CD4-positive, alpha-beta T cell treated with Interleukin-6 at 100 ng/mL for 8 hours (primary cell): Measurements from ENCODE around the gene FGF11.

Experiments used
- DNase-seq: peaks from one replicate; pipeline ENCODE4 v3.0.0-alpha.2; 2020; ENCODE audit warnings: mixed read lengths, low spot score

FGF11 gene

DNA sequence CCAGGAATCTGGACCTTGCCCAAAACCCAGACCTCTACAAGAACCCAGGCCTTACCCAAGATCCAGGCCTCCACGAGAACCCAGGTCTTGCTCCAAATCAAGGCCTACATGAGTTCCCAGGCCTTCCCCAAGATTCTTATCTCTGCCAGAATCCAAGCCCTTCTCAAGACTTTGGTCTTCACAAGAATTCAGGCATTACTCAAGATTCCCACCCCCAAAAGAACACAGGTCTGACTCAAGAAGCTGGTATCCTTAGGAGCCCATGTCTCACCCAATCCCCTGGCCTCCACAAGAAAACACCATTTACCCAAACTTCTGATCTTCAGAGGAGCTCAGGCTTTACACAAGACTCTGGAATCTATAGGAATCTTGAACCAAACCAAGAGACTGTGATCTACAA lies 8.1 kb upstream of the FGF11 start:
- DNase-seq: no peak

DNA sequence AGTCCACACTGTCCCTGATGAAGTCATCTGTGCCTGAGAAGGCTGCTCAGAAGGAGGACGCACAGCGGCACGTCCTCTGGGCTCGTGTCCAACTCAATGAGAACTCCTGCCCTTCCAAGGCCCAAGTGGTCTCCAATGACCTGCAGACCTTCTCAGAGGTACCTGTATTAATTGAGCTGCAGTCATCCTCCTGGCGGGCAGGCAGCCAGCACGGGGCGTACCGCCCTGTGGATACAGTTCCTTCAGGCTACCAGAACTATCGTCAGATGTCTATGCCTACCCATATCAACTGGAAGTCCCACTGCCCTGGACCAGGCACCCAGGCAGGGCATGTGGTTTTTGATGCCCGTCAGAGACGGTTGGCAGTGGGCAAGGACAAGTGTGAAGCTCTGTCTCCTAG lies 7.0 kb upstream of the FGF11 start:
- DNase-seq: no peak

DNA sequence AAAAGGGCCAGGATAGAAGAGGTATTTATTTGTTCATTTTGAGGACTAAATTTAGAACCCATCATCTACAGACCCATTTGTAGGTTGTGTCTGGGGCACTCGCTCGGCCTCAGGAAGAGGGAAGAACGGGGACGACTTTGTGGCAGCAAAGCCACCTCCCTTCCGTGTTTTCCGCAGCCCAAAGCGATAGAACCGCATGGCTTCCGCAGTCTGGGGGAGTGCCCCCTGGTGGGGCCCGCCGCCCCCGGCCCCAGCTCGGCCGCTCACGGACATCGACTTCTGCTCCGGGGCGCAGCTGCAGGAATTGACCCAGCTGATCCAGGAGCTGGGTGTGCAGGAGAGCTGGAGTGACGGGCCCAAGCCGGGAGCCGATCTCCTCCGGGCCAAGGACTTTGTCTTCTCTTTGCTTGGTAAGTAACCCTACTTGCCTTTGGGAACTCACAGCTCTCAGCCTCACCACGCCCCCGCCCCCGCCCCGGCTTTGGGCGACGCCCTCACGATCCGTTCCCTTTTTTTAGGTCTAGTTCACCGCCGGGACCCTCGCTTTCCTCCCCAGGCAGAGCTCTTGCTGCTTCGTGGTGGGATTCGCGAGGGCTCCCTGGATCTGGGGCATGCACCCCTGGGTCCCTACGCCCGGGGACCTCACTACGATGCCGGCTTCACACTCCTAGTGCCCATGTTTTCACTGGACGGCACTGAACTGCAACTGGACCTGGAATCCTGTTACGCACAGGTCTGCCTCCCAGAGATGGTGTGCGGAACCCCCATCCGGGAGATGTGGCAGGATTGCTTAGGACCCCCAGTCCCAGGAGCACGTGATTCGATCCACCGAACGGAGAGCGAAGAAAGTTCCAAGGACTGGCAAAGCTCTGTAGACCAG lies 3.4 kb upstream of the FGF11 start:
- DNase-seq: peak; percentile 50

DNA sequence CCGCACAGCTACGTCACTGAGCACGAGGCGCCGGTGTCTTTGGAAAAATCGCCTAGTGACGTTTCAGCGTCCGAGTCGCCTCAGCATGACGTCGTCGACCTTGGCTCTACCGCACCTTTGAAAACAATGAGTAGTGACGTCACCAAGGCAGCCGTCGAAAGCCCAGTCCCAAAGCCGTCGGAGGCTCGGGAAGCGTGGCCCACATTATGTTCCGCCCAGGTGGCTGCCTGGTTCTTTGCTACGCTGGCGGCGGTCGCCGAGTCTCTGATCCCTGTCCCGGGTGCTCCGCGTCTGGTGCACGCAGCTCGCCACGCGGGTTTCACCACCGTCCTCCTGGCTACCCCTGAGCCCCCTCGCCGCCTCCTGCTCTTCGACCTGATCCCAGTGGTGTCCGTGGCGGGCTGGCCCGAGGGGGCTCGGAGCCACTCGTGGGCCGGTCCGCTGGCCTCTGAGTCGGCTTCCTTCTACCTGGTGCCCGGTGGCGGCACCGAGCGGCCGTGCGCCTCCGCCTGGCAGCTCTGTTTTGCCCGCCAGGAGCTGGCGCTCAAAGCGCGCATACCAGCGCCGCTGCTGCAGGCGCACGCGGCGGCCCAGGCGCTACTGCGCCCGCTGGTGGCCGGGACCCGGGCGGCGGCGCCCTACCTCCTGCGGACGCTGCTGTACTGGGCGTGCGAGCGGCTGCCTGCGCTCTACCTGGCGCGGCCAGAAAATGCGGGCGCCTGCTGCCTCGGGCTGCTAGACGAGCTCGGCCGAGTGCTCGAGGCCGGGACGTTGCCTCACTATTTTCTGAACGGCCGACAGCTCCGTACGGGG lies 2.5 kb upstream of the FGF11 start:
- peak; percentile 79 for DNase-seq

DNA sequence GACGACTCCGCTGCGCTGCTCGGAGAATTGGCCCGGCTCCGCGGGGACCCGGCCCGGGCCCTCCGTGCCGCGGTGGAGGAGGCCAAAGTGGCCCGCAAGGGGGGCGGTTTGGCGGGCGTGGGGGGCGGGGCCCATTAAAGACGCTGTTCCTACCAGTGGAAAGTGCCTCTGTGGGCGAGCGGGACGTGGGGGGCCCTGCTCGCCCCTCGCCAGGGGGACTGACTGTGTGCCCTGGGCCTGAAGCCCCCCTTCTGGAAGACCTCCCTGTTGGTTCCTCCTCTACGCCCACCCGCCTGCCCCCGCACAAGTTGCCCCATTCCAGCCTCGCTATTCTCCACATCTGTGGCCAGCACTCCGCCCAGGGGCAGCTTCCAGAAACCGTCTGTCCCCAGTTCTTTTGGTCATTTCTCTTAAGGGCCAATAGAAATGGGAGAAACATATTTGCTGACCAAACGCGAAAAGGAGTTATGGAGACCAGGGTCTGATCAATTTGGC lies 1.9 kb upstream of the FGF11 start:
- DNase-seq: no peak

DNA sequence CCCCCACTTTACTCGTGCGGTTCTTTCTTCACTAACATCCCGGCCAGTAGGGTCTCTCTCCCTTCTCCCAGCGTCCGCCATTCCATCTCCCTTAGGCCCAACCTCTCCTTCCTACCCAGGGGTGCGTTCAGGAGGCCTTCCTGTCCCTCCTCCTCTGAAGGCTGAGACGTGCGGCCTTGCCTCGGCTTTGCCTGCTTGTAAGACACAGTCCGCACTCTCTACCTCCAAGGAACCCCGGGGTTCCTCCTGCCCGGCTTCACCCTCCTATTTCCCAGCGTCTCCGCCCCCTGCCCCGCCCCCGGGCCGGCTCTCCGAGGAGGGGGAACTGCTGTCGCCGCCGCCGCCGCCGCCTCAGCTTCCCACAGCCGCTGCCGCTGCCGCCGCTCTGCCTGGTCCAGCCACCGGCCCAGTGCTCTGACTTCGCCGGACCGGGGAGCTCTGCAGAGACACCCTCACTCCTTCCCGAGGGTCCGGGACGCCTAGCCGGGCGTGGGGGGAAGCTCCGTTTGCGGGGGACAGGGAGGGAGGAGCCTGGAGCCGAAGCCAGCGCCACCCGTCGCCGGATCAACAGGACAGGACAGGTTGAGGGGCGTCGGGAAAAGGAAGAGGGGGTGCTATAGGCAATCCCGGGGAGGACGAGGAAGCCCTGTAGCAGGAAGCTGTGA lies 1.2 kb upstream of the FGF11 start:
- DNase-seq: peak; percentile 54

DNA sequence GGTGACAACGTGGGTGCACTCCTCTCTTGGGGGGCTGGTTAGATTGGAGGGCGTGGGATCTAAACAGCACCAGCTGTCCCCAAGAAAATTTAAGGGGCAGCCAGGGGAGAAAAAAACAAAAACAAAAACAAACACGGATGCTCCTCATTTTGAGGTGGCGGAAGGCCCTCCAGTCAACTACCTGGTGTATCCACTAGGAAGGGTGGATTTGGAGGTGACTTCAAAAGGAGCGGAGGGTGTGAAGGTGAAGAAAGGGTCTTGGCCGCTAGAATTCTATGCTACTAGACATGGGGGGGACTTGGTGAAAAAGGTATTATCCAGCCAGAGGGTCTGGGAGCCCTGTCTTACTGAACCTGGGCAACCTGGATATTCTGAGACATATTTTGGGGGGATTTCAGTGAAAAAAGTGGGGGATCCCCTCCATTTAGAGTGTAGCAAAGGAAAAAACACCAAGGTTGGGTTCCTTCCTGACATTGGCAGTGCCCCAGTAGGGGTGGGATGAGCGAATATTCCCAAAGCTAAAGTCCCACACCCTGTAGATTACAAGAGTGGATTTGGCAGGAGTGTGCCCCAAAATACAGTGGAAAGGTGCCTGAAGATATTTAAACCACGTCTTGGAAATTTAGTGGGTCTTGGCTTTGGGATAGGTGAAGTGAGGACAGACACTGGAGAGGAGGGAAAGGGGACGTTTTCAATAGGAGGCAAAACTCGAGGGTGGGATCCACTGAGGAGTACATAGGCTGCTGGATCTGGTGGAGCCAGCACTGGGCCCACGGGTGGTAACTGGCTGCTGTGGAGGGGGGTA lies 454 bp upstream of the FGF11 start:
- DNase-seq: no peak

DNA sequence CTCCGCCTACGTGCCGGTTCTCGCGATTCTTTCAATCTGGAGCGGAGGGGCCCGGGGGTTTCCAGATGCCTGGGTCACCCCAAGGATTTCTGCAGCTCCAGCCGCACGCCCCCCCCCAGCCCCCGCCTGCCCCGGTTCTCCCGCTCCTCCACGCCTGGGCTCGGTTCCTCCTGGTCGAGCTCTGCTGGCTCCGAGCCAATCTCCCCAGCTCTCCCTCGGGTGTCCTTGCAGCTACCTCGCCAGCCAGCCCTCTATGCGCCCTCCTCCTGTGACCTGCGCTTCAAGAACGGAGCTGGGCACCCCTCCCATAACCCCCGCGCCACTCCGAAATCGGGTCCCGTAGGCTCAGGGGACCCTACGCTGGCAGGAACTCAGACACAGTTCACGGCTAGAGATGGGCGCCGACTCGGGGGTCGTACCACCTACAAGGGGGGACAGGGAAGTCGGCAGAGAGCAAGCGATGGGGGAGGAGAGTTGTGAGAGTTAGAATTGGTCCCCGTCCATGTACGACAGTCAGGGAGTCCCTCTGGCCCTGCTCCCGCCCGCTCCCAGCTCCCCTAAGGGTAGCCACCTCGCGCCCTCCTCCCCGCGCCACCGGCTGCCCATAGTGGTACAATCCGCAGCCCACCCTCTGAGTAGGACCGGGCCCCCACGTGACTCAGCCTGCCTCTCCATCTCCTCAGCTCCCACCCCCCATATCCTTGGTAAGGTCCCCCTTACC lies 961 bp downstream of the FGF11 start:
- DNase-seq: no peak

DNA sequence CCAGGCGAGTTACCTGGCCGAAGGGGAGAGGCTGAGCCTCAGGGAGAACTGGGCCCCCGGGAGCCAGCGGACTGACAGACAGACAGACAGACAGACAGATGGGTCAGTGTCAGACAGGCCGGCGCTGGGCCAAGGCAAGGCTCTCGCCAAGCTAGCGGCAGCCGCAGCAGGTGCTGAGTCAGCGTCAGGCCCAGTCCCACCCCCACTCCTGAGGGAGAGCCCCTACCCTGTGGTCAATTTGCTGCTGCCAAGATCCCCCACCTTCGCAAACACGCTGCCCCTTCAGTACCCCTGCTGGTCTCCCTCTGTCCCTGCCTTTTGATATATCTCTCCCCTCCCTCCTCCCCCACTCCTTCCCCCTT lies 1.5 kb downstream of the FGF11 start:
- no peak for DNase-seq

DNA sequence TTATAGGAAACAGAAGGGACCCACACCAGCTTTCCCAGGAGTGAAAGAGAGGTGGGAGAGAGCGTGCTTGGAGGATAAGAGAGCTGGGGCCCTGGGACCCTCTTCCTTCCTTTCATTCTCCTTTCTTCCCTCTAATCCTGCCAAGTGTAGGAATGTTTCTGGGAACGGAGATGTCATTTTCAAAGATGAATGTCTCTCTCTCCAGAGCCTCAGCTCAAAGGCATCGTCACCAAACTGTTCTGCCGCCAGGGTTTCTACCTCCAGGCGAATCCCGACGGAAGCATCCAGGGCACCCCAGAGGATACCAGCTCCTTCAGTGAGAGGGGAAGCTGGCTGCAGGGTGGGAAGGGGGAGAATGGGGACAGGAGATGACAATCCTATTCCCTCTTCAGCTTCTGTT lies 2.0 kb downstream of the FGF11 start:
- DNase-seq: no peak

DNA sequence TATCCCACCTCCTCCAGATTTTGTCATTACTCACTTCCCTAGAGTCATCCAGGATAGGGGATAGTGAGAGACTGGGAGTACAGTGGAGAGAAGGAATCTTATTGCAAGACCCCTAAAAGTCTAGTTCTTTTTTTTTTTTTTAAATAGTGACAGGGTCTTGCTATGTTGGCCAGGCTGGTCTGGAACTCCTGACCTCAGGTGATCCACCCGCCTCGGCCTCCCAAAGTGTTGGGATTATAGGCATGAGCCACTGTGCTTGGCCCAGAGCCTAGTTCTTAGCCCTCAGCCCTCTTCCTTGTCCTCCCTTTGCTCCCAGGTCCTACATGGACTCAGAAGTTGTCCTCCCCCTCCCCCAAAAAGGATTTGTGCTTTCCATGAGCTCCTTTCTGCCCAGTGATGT lies 2.8 kb downstream of the FGF11 start:
- DNase-seq: no peak

DNA sequence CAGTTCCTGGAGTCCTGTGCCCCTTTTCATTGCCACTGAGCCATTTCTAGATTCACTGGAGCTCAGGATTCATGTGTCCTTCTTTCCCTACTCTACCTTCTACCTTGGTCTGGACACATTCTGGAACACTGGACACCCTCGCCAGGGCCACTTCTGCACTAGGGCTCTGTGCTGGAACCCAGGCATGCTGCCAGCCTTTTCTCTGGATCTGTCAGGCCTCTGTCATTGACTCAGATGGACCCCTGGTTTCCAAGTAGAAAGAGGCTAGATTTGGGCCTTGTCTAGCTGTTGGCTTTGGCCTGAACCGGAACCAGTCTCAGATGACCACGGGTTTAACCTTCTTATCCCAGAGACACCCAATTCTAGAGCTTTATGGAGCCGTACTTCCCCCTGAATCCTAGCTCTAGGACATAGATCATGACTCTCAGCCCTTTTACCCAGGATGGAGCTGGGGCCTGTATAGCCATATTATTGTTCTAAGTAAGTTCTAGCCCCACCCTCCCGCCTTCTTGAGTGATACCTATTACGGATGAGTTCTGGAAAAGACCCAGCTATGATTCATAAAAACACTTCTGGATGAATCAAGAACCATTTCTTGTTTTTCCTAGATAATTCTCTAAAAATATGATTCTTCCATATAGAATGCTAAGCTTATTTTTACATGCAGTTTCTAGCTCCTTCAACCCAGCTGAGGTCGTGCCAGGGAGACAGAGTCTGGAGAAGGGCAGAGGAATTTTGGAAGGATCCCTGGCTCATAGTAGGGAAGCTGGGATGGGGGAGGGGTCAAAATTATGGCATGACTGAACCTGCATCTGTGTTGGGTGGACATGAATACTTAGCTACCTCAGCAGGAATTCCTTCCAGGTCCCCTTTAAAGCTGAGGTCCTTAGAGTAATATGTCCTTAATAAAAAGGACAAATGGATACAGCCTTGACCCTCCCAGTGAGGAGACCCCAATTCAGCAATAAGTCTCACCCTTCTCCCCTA lies 4.5 kb downstream of the FGF11 start:
- no peak for DNase-seq

DNA sequence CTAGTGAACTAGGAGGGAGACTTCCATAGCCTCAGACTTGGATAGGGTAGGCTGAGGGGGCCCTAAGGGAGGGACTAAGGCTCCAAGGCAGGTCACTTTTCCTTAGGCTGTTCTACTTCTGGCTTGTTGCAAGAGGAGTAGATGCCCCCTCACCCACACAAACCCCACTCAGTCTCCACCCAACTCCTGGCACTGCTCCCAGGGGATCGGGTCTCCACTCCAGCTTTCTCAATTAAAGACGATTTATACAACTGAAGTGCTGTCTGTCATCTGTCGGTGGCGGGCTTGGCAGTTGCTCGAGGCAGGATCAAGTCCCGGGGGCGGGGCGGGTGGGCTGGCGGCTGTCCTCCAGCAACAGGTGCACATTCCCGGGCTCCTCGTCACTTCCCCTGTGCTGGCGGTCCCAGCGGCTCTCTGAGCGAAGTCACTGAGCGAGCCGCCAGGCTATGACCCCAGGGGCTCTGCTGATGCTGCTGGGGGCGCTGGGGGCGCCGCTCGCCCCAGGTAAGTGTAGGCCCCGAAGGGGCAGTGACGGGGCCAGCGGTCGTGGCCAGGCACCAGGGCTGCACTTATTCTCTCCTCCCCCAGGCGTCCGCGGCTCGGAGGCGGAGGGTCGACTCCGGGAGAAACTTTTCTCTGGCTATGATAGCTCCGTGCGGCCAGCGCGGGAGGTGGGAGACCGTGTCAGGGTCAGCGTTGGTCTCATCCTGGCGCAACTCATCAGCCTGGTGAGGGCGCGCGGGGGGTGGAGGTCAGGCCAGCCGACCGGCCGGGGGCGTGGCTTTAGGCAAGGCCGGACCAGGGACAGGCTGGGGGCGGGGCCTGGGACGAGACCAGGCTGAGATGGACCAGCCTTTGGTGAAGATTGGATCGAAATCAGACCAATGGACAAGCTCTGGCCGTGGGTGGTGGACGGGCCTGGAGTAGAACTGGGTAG lies 5.6 kb downstream of the FGF11 start, which contains the start of gene CHRNB1:
TSS of gene CHRNB1 (plus strand) at position 380 of the 937 bp plus-strand sequence. CDS start at position 447, 67 bp downstream.
- DNase-seq: no peak

DNA sequence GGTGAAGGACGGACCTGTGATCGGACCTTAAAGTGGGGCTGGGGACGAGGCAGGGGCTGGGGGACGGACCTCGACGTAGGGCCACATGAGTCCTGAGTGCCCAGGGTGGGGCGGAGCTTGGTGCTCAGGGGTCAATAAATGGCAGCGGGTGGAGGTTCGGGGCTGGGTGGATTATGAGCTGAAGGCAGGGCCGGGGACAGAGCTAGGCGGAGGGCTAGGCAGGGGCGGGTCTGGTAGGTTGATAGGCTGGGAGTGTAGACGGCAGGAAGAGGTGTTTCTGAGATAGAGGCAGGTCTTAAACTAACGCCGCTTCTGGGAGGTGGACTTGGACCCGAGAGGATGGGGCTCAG lies 6.3 kb downstream of the FGF11 start:
- DNase-seq: peak; percentile 40

DNA sequence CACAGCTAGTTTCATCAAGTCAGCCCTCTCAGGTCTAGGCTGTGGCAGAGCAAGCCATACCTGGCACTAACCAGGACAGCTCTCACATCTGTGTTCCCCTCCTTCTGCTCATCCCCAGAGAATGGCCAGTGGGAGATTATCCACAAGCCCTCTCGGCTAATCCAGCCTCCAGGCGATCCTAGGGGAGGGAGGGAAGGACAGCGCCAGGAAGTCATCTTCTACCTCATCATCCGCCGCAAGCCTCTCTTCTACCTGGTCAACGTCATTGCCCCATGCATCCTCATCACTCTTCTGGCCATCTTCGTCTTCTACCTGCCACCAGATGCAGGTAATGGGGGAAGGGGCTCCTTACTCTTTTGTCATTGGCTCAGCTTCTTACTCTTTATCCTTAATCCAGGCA lies 9.1 kb downstream of the FGF11 start:
- DNase-seq: no peak

DNA sequence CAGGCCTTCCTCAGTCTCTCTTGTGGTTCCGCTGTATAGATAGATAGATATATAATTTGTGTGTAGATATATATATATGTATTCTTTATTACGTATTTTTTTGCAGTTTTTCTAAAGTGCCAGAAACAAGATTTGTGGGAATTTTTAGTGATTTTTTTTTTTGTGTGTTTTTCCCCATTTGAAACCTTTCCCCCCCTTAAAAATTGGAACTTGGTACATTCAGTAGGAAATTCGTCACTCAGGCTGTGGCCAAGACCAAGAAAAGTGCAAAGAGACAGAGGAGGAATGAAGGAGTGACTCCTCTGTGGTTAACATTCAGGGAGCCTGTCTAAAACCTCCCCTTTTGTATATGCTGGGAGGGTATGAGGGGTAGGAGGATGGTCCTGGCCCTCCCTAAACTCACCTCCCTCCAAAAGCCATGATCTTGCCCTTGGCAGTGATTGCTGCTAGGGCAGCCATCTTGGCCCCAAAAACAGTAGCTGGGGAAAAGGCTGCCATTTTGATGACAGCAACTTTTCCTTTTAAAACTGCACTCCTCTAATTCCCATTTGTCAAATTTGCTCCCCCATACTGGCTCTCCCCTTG lies 20.7 kb downstream of the FGF11 start:
- DNase-seq: no peak

DNA sequence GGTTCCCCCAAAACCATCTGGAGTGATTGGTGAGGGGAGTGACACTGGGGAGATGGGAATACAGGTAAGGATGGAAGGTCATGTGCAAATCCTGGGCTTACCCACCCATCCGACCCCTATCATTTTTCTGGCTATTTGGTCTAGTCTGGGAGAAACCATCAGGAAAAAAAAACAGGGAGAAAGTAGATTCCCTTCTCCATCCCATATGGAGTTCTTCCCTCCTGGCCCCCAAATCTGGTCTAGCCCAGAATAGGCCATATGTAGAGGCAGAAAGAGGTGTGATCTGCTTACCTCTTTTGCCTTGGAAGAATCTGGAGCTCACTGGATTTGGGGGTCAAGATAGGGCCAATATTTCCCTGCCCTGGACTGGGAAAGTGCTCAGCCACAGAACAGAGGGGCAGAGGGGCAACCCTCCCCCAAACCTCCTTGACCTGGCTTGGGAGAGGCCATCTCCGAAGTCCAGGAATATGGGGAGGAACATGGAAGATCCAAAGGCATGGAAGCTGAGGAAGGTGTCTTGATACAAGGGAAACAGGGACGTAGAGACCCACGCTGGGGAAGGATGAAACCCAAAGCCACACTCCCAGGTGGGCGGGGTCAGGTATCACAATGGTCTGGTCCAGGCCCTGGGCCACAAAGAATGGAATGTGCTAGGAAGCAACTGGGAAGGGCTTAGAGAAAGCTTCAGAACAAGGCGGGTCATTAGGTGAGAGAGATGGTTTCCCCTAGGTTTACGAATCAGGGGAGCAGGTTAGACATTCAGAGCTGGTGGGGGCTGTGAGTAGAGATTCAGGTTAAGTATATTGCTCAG lies 21.7 kb downstream of the FGF11 start:
- no peak for DNase-seq
